Right renal pelvis (tissue), 4 donors: ENCODE data around the gene TMEM229B. TPM values are rescaled to one million over a fixed set of nuclear protein-coding genes. Genes with fewer than 3 reads are reported as not detected.

Experiments used
- DNase-seq, 4 donors: peaks; one replicate each; pipeline ENCODE4 v3.0.0-alpha.2; 2013; ENCODE audit warnings: low read depth in 4 of 4, low spot score in 3 of 4, missing footprints in 1 of 4
- polyA plus RNA-seq, 4 donors: library from polyadenylated mRNA; unstranded; fragments of 120-200 nt; gene quantifications; one replicate each; pipeline ENCODE4 v1.2.1, GENCODE V29; 2013; ENCODE audit not compliant: insufficient read length in 4 of 4

The TMEM229B gene
- polyA plus RNA-seq, 4 donors: 2.5 to 3.9 (median 2.8) TPM

- no peak for DNase-seq
These were observed 27.0 kb upstream of the TMEM229B start for GRCh38 chr14:67515386-67516079.

GRCh38 chr14:67514650-67515385, 26.3 kb upstream of the TMEM229B start:
- no peak for DNase-seq

GRCh38 chr14:67514203-67514607, 25.7 kb upstream of the TMEM229B start:
- DNase-seq: no peak

GRCh38 chr14:67513631-67514108, 25.1 kb upstream of the TMEM229B start:
- no peak for DNase-seq

GRCh38 chr14:67512463-67513310, 24.2 kb upstream of the TMEM229B start:
- DNase-seq: no peak

- DNase-seq: no peak
These were observed 22.3 kb upstream of the TMEM229B start for GRCh38 chr14:67510836-67511235.

- no peak for DNase-seq
These were observed 21.6 kb upstream of the TMEM229B start for GRCh38 chr14:67510121-67510520.

- no peak for DNase-seq
These were observed 20.4 kb upstream of the TMEM229B start for GRCh38 chr14:67508956-67509355.

- no peak for DNase-seq
These were observed 16.7 kb upstream of the TMEM229B start for GRCh38 chr14:67505254-67505653.

- DNase-seq: no peak
These were observed 14.8 kb upstream of the TMEM229B start for GRCh38 chr14:67503331-67503730.

- no peak for DNase-seq
These were observed 14.3 kb upstream of the TMEM229B start for GRCh38 chr14:67502867-67503266.

GRCh38 chr14:67501670-67502069, 13.1 kb upstream of the TMEM229B start:
- DNase-seq: no peak

GRCh38 chr14:67500981-67501380, 12.5 kb upstream of the TMEM229B start:
- DNase-seq: no peak

GRCh38 chr14:67497716-67498115, 9.2 kb upstream of the TMEM229B start:
- no peak for DNase-seq

GRCh38 chr14:67497216-67497615, 8.7 kb upstream of the TMEM229B start:
- no peak for DNase-seq

GRCh38 chr14:67495827-67496226, 7.3 kb upstream of the TMEM229B start:
- DNase-seq: no peak

- no peak for DNase-seq
These were observed 4.7 kb upstream of the TMEM229B start for GRCh38 chr14:67493092-67493717.

- no peak for DNase-seq
These were observed 4.0 kb upstream of the TMEM229B start for GRCh38 chr14:67492538-67492937.

GRCh38 chr14:67491741-67492507, 3.4 kb upstream of the TMEM229B start:
- no peak for DNase-seq

GRCh38 chr14:67491285-67491684, 2.8 kb upstream of the TMEM229B start:
- DNase-seq: no peak
